ENCODE measurements around the gene DDX51. TPM values are rescaled to one million over a fixed set of nuclear protein-coding genes. Genes with fewer than 3 reads are reported as not detected.

The DDX51 gene
- total RNA-seq, 3 donors from 2014 or later, result 11.2 to 16.7 (median 16.4) TPM

DNA sequence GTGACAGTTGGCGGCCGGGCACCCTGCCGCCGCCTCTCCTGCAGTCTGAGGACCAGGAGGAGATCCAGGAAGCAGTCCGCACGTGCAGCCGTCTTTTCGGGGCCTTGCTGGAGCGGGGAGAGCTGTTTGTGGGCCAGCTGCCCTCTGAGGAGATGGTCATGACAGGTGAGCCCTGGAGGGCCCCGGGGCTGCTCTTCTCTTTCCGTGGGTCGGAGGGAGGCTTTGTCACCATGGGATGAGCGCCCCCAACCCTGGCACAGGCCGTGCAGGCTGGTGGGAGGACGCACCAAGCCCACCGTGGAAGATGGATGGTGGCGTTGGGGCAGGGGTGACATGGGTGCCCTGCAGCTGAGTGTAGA lies 670 bp upstream of the DDX51 start:
- peak overlapping the region; percentile 96 to 100 (median 99) for H3K4me3 ChIP-seq
- peak overlapping the region; percentile 93 to 95 for H3K27ac ChIP-seq
- no peak for TF ChIP-seq POLR2A (IDR thresholded peaks at IDR 0.05)
- TF ChIP-seq POLR2AphosphoS5 (IDR thresholded peaks at IDR 0.05), result no peak
- no peak for TF ChIP-seq CTCF (IDR thresholded peaks at IDR 0.05)
- intact Hi-C loops (cut with DNase I; ENCODE audit: low total_unique reads), result loop anchor here (10.0 kb wide), 1 partner anchor 350 kb away; the partner anchor contains the start of gene FBRSL1
- H3K27me3 ChIP-seq, result no peaks in the 10 kb centered on the region
- no peaks in the 10 kb centered on the region for H3K36me3 ChIP-seq
- no peaks in the 10 kb centered on the region for H3K9me3 ChIP-seq
- peak in 1 of 2 donors; percentile 49 for DNase-seq (ENCODE audit: low spot score in 2 of 2)
- H3K4me1 ChIP-seq, result peaks cover 9 to 18% of the 10 kb centered on the region in 2 donors

DNA sequence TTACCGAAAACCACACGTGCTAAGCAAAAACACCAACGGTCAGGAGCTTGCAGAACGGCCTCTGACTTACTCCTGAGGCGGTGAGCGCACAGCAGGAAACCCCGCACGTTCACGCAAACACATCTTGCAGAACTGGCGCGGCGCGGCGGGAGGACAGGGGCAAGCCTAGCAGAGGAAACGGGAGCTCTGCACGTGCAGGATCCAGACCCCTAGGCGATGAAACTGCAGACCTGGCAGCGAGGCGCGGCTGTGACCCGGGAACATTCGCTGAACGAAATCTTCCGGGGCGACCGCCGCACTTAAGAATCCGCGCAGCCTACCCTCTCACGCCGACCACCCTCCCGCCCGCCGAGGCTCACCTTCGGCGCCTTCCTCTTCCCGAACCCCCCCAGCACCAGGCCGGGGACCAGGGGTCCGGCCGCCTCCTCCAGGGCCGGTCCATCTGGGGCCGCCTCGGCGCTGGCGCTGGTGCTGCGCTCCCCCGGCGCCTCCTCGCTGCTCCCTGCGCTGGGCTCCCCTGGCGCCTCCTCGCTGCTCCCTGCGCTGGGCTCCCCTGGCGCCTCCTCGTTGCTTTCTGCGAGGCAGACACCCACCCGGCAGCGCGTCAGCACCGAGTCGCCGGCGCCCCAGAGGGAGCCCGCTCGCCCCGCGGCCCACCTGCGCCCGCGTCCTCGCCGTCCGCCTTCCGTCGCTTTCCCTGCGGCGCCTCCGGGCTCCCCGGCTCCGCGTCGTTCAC lies 615 bp downstream of the DDX51 start:
- H3K36me3 ChIP-seq, result peaks cover 7% of the 10 kb centered on the region
- H3K4me3 ChIP-seq, result peak overlapping the region; percentile 96 to 100 (median 99)
- intact Hi-C loops (cut with DNase I; ENCODE audit: low total_unique reads), result loop anchor here (10.0 kb wide), 1 partner anchor 351 kb away; the partner anchor contains the start of gene FBRSL1
- H3K4me1 ChIP-seq, result peaks cover 9 to 18% of the 10 kb centered on the region in 2 donors
- peak overlapping the region; percentile 93 to 95 for H3K27ac ChIP-seq
- no peaks in the 10 kb centered on the region for H3K9me3 ChIP-seq
- no peaks in the 10 kb centered on the region for H3K27me3 ChIP-seq
- TF ChIP-seq CTCF (IDR thresholded peaks at IDR 0.05) (no peak), POLR2A (IDR thresholded peaks at IDR 0.05) (no peak), POLR2AphosphoS5 (IDR thresholded peaks at IDR 0.05) (no peak)
- DNase-seq (ENCODE audit: low spot score in 2 of 2), result peak in 1 of 2 donors; percentile 49

GRCh38 chr12:132142679-132143335 lies 1.3 kb downstream of the DDX51 start:
- intact Hi-C loops (cut with DNase I; ENCODE audit: low total_unique reads), result loop anchor here (10.0 kb wide), 1 partner anchor 352 kb away; the partner anchor contains the start of gene FBRSL1
- TF ChIP-seq CTCF (IDR thresholded peaks at IDR 0.05) (no peak), POLR2A (IDR thresholded peaks at IDR 0.05) (no peak), POLR2AphosphoS5 (IDR thresholded peaks at IDR 0.05) (no peak)
- no peaks in the 10 kb centered on the region for H3K27me3 ChIP-seq
- H3K4me1 ChIP-seq, result peaks cover 9 to 18% of the 10 kb centered on the region in 2 donors
- peak in 1 of 2 donors; percentile 50 for DNase-seq (ENCODE audit: low spot score in 2 of 2)
- no peak overlapping the region for H3K27ac ChIP-seq
- H3K36me3 ChIP-seq, result peaks cover 7% of the 10 kb centered on the region
- no peaks in the 10 kb centered on the region for H3K9me3 ChIP-seq
- peak overlapping the region; percentile 96 to 100 (median 99) for H3K4me3 ChIP-seq

DNA sequence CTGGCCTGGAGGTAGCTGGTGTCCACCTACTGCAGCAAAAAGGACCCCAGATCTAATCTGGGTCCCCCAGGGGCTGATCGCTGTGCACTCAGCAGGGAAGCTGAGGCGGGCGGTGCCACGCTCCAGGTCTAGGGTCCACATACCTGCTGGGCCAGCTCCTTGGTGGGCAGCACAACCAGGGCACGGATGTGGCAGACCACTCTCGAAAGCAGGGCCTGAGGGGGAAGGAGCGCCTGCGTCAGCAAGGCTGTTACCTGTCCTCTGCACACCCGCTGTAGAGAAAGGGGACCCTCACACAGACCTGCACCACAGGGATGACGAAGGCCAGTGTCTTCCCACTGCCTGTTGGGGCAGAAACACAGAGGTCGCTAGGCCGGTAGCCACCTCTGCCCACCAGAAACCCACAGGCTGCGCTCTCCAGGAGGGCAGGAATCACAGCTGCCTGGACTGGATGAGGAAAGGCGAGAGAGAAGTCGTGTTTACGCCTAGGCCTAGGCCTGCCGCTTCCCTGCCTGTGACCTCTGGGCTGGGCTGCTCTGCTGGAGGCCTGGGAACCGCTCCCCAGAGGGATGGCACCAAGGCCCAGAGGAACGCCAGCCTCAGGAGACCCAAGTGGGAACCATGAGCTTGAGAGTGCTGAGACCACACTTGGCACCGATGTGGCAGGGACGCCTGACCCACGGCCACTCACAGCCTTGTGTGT lies 2.0 kb downstream of the DDX51 start:
- Histone ChIP-seq H3K36me3 (peaks cover 7% of the 10 kb centered on the region), H3K27me3 (no peaks in the 10 kb centered on the region), H3K4me3 (peak overlapping the region in 1 of 3 donors; percentile 100), H3K9me3 (no peaks in the 10 kb centered on the region), H3K27ac (no peak overlapping the region), H3K4me1 (peaks cover 9 to 18% of the 10 kb centered on the region in 2 donors)
- intact Hi-C loops (cut with DNase I; ENCODE audit: low total_unique reads), result loop anchor here (10.0 kb wide), 1 partner anchor 353 kb away; the partner anchor contains the start of gene FBRSL1
- no peak for TF ChIP-seq CTCF (IDR thresholded peaks at IDR 0.05)
- TF ChIP-seq POLR2AphosphoS5 (IDR thresholded peaks at IDR 0.05), result no peak
- no peak for TF ChIP-seq POLR2A (IDR thresholded peaks at IDR 0.05)
- DNase-seq (ENCODE audit: low spot score in 2 of 2), result peak in 1 of 2 donors; percentile 48
